Brain microvascular endothelial cell (primary cell): ENCODE data around the gene SORD.

ENCODE experiments used
- DNase-seq: peaks from one replicate; pipeline ENCODE4 v3.0.0-alpha.2; 2020
- H3K27ac ChIP-seq: fragments of 250-450 bp; sonication (Bioruptor Pico); 2 replicates; pipeline ENCODE4 v1.5.1; 2020; ENCODE audit warnings: mild to moderate bottlenecking, moderate library complexity
- H3K27me3 ChIP-seq: fragments of 250-450 bp; sonication (Bioruptor Pico); replicated peaks from 2 replicates; pipeline ENCODE4 v1.5.1; 2020; ENCODE audit warnings: mild to moderate bottlenecking
- H3K36me3 ChIP-seq: fragments of 250-450 bp; sonication (Bioruptor Pico); replicated peaks from 2 replicates; pipeline ENCODE4 v1.5.1; 2020; ENCODE audit warnings: mild to moderate bottlenecking
- H3K4me3 ChIP-seq: 2 replicates; pipeline ENCODE4 v1.5.1; 2011; ENCODE audit warnings: low read depth, mild to moderate bottlenecking, control low read depth, low read length, moderate library complexity
- CTCF ChIP-seq: IDR thresholded peaks from 2 replicates; pipeline ENCODE4 v1.5.1; 2011; ENCODE audit warnings: low read depth, mild to moderate bottlenecking, moderate library complexity, low read length, control low read depth, inconsistent platforms; ENCODE audit errors: missing control alignments
- in situ Hi-C: cut with HindIII; loops from 2 replicates; pipeline ENCODE4 v1.10.0; 2017; ENCODE audit warnings: low sequenced_read_pairs, low pct_ligation_motif_present

The SORD gene

GRCh38 chr15:45105586-45105985 is 82.6 kb downstream of the SORD start:
- in situ Hi-C loops: no loop called here
- Histone ChIP-seq H3K27me3 (peaks cover 14% of the 10 kb centered on the region), H3K27ac (no peak overlapping the region), H3K36me3 (no peaks in the 10 kb centered on the region), H3K4me3 (no peak overlapping the region)
- no peak for DNase-seq
- TF ChIP-seq CTCF: no peak

- no peak overlapping the region for H3K4me3 ChIP-seq
- in situ Hi-C loops: no loop called here
- H3K27me3 ChIP-seq: peaks cover 14% of the 10 kb centered on the region
- no peak overlapping the region for H3K27ac ChIP-seq
- no peak for TF ChIP-seq CTCF
- no peak for DNase-seq
- no peaks in the 10 kb centered on the region for H3K36me3 ChIP-seq
Measured at GRCh38 chr15:45106002-45106790, 83.2 kb downstream of the SORD start.

- peaks cover 31% of the 10 kb centered on the region for H3K27me3 ChIP-seq
- no peak overlapping the region for H3K27ac ChIP-seq
- TF ChIP-seq CTCF: no peak
- in situ Hi-C loops: no loop called here
- no peaks in the 10 kb centered on the region for H3K36me3 ChIP-seq
- DNase-seq: no peak
- no peak overlapping the region for H3K4me3 ChIP-seq
Measured at GRCh38 chr15:45107941-45108630, 85.1 kb downstream of the SORD start.

GRCh38 chr15:45110256-45110820 is 87.3 kb downstream of the SORD start:
- H3K27me3 ChIP-seq: peaks cover 54% of the 10 kb centered on the region

More at GRCh38 chr15:45110256-45110820, 87.3 kb downstream of the SORD start:
- H3K27ac ChIP-seq: no peak overlapping the region
- no peak for DNase-seq
- H3K4me3 ChIP-seq: no peak overlapping the region
- in situ Hi-C loops: no loop called here
- no peaks in the 10 kb centered on the region for H3K36me3 ChIP-seq
- TF ChIP-seq CTCF: peak; percentile 39
